ENCODE measurements around the gene SPATS2. TPM values are rescaled to one million over a fixed set of nuclear protein-coding genes. Genes with fewer than 3 reads are reported as not detected.

The SPATS2 gene
- total RNA-seq, 1 donor from 2014 or later: 12.4 TPM

DNA sequence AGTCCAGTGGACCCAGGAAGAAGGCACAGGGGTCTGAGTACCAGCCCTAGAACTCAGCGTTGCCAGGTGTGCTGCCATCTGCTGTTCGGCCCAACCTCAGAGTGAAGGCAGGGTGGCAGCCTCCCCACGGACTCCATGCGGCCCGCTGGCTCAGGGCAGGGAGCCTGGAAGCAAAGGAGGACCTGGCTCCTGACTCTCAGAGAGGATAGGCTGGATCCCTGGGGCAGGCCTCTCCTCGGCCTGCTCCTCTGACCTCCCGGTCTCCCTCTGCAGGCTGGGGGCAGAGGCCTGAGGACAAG lies 190.6 kb downstream of the SPATS2 start:
- no peak for ATAC-seq

DNA sequence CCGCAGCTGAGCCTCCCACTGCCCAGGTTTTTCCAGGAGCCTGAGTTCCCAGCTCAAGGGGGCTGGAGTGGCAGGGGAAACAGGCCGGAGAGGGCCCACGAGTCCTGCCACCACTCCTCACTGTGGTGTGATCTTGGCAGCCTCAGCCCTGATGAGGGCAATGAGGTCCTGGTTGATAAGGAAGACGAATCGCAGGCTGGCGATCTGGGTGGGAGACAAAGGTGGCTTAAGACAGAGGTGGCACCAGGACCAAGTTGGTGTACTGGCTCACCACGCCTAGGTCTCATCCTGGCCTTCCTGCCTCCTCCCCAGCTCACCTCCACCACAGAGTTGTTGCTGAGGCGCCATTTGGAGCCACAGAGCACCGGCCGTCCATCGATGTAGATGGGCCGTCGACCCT lies 191.3 kb downstream of the SPATS2 start:
- no peak for ATAC-seq

DNA sequence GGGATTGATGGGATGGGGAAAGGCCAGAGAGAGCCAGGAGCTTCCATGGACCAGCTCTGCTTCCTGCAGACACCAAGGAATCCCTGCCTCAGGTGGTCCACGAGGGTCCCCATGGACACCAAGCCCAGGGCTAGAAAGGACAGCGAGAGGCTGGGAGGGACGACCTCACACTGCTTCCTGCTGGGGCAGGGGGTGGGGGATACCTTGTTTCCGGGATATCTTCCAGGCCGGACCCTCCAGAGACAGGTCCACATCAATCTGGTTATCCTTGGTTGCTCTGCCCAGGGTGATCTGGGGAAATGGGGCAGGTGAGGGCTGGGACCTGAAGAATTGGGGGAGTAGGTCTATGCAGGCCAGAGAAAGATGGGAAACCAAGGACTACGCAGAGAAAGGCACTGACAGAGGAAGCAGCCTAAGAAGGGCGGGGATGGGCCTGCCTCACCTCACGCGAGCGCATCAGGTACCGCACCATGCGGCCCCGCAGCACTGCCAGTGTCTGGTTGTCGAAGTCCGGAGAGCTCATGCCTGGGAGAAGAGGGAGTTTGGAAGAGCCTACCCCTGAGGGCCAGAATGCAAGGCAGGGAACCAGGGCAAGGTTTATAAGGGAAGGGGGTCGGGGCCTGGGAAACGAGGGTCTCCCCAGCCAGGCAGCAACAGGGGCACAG lies 191.9 kb downstream of the SPATS2 start:
- no peak for ATAC-seq

DNA sequence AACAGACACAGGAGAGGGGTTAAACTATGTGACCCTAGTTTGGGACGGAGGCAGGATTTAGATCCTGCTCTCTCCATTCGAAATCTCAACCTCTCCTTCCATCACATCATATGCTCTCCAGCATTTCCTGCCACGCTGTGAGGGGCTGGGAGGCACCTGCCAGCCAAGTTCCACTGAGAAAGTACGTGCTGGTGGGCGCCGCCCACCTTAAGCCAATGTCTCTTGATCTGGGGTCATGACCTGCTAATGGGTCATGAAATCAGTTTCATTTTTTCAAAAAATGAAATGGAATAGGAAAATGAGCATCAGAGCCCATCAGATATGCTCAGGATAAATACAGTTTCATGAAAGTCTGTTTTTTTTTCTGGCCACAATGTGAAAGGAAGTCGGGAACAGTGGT lies 193.4 kb downstream of the SPATS2 start:
- no peak for ATAC-seq

DNA sequence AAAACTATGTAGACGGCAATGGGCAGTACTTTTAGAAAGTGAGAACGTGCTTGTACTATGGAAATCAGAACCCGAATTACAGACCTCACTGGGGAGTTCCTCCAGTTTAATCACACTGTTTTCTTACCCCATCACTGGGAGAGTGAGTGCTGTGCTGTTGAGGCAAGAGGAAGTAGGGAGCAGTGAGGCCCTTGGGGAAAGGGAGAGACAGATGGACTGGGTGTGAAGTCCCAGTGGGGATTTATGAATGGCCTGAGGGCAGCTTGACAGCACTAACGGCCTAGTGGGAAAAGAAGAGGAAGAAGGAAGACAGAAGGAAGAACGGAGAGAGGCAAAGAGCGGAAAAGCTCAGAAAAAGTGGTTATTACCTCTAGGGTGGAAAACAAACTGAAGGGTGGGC lies 195.0 kb downstream of the SPATS2 start:
- ATAC-seq: no peak

DNA sequence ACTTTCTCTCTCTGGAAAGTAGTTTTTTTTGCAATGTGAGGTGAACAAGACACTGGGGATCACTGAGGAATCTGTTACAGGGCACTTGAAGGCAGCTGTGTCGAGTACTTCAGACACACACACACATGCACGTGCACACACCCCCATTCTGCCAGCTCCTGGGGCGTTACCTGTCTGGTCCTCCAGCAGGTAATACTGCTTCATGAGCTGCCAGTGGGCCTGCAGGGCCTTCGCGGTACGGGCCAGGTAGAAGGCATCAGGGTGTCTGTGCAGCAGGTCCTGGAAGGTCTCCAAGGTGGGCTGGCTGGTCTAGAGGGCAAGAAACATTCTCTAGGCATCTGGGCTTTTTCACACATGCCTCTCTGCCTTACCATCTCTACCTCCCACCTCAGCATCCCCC lies 195.6 kb downstream of the SPATS2 start:
- no peak for ATAC-seq

DNA sequence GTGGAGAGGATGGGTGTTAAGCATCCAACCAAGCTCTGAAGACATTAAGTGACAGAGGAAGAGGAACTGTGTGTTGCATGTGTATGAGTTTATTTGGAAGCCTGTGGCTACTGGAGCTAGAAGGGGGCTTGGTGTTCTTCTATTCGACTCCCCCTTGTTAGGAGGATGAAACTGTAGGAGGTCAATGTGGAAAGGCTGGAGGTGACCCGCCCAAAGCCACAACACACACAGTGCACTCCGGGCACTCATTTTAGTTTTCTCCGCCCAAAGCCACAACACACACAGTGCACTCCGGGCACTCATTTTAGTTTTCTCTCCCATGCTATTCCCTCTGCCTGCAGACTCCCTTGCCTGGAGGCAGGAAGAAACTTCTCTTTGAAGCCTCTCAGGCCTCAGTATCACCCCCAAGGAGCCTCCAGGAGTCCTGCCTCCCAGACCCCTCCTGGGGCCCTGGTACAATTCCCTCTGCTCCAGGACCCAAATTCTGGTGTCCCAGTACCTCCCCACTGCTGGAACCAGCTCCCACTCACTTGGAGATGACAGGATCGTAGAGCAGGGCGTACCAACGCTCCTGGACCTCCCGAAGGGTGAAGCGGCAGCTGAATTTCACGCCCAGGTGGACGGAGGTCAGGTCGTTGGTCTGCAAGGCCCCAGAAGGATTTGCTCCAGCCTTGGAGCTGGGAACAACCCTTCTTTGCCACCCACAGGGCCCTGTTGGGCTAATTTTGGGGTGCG lies 196.9 kb downstream of the SPATS2 start:
- no peak for ATAC-seq

DNA sequence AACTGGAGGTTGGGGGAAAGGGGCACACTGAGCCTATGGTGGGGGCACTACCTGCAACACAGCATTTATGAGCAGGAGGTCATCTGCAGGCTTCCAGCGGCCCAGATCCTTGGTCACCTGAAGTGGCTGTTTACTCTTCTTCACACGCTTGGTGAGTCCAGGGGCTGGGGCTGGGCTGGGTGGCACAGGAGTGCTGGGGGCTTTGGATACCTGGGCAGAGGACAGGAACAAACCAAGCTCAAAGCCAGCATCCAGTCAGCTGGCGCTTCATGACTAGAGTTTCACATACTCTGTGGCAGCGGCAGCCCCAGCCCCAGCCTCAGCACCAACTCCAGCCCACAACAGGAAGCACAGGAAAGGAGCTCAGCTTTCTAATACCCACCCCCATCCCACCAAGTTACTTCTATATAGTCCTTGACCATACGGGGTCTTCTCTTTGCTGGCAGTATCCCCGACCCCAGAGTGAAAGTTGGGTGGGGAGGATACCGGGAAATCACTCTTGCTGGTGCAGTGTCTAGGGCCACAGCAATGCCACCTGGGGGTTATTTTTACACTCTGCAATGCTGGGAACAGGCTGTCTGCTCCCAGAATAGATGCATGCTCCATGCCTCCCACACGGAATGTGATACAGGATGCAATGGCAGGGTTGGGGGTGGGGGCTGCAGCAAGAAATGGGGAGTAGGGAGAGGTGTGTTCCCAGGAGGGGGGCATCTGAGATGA lies 197.6 kb downstream of the SPATS2 start:
- no peak for ATAC-seq

DNA sequence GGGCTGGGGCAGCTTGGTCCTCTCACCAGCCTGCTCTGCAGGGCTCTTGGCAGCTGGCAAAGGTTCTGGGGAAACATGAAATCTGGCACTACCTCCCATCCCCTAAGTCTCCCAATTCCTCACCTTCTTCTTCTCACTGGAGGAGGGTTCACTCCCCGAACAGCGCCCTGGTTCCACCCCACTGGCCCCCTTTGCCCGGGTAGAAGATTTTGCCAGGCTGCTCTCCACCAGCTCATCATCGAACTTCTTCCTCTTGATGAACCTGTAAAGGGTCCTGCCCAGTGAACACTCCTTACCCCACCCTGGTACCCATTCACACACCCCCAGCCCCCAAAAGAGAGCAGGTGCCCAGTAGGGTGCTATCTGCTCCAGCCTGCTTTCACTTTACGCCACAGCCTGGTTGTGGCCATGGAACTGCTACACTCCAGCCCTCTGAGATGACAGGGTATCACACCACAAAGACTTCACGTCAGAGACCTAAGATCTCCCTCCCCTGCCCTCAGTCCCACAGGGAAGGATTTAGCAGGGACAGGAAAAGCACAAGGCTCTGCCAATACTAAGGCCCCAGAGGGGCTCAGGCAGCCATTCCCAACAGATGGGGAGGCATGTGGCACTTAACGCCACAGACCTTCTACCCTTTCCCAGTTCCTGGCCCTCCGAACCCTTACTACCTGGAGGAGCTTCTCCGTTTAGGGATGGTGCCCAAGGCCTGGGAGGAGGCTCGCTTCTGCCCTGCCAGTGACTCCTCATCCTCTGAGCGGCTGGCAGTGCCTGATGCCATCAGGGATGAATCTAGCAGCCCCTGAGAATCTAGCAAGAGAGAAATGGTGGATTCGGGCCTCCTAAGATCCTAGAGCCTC lies 198.4 kb downstream of the SPATS2 start:
- ATAC-seq: no peak

DNA sequence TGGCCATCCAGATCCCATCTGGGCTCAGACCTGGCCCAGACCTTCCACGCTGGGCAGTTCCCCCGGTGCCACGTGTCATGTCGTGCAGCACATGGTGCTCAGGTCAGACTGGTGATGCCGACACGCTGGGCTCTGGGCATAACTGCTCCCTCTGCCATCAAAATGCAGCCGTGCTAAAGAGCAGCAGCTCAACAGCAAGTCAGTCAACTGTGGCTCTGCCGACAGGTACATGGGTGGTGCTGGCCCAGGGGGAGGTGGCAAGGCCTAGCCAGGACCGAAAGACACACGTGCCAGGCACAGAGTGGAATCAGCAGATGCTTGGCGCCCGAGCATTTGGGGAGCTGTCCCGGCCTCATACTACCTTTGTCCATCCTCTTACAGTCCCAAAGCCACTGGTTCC lies 199.1 kb downstream of the SPATS2 start:
- ATAC-seq: no peak

DNA sequence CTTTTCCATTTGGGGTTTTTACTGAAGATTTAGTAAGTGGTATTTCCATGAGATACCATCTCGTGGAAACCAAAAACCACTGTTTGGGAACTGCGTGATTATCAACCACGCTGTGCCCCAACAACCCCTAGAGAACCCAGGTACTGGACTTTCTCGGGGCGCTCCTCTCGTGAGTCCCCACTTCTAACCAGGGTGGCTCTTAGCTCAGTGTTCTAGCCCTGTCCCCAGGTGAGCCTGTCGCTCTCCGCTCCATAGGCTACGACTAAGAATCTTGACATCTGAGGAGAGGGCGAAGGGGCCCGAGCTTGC lies 200.0 kb downstream of the SPATS2 start:
- peak; percentile 35 for ATAC-seq

DNA sequence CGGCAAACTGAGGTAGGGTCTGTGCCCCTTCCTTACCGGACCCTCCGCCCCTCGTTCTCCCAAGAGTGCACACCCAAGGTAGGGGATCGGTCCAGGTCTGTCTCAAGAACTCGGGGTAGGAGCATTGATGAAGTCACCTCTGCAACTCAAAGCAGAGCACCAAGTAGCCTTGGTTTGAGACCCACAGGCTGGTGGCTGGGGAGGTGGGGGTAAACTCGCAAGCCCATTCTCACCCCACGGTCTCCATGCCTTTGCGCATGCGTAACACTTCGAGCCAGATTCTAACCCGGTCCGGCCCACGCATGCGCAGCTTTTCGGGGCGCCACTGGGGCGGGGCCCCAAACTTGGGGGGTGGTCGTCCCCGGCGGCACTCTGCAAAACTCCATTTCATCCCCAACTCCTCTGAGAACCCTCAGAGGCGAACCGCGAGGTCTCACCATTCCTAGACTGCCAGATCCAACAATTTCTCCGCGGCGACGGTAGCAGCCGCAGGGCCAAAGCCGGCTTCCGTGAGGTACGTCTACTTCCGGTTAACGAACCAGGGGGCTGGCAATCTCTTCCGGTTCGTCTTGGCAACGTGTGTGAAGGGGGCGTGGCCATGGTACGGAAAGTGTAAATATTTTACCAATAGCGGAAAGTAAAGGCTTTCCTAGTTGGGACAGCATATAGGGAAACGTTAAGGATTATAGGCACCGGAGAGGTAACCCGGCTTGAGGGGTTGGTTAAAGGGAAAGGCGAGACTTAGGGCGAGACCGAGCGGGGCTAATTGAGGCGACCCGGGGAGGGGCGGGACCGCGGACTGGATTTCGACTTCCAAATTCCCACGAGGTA lies 200.6 kb downstream of the SPATS2 start, which contains the start of gene MCRS1:
Gene MCRS1 (minus strand): TSS at position 532 of the 831 bp plus-strand sequence. CDS start 1,411 bp downstream, outside the sequence.
- peak; percentile 84 for ATAC-seq

DNA sequence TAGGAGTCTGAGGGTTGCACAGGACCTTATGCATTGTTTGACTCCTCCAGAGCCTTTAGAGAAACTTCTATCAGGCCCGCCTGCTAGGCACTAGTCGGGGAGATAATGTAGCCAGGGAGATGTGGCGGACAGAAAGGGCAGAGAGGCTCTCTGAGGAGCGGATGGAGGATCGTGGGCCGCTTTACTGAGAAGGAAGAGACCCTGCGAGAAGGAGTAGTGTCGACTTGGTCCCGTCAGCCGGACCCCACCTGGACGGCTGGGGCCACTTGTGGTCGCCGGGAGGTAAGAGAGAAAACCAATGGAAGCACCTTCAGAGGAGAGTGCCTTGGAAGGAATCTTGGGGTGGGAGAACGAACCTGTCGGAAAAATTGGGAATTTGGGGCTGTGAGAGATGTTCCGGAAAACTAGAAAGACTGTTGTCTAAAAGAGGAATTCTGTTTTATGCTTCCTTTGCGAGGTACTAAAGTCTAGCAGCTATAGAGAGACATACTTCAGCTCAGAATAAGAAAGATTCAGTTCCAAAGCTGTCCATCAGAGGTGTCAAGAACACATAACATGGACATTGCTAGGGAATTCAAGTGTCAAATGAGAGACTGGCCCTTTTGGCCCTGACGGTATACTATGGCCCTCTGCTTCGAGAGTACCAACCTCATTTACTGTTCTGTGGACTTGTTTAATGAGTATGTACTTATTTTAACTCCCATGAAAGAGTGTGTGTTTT lies 201.3 kb downstream of the SPATS2 start:
- peak; percentile 12 for ATAC-seq

Other genes starting within 250 kb of the SPATS2 start
- 536 TPM for gene TUBA1B, start 236.1 kb upstream of the SPATS2 start, total RNA-seq
- gene TUBA1A, start 178.4 kb upstream of the SPATS2 start, total RNA-seq: 14.0 TPM
- 755 TPM for gene TUBA1C, start 102.4 kb upstream of the SPATS2 start, total RNA-seq
- 0.64 TPM for gene PRPH, start 72.3 kb upstream of the SPATS2 start, total RNA-seq
- gene TROAP, start 44.2 kb upstream of the SPATS2 start, total RNA-seq: 23.6 TPM
- not detected for gene C1QL4, start 30.3 kb upstream of the SPATS2 start, total RNA-seq
- gene DNAJC22, start 20.6 kb upstream of the SPATS2 start, total RNA-seq: 0.16 TPM
- gene KCNH3, start 171.6 kb downstream of the SPATS2 start, total RNA-seq: not detected
- 41.8 TPM for gene MCRS1, start 200.7 kb downstream of the SPATS2 start, total RNA-seq
- 0.36 TPM for gene FAM186B, start 238.2 kb downstream of the SPATS2 start, total RNA-seq